ENCODE results near the gene ZNF865.
A peak's percentile ranks its signal among the peaks of the same experiment; 100 is the strongest.
"Not testable (repeated sequence)": the region's sequence is repeated elsewhere in the genome, so short reads cannot be mapped to it uniquely, and the experiment has no call there.

ZNF865 gene
- 5.6 to 11.2 reads per million in 2 donors for total RNA-seq

GRCh38 chr19:55605637-55606470 is at the start of gene ZNF865:
TSS of gene ZNF865 (plus strand) at chr19:55605647. CDS start at chr19:55613619, 7,972 bp downstream.
- peak; percentile 45 to 71 (median 59) for DNase-seq

DNA sequence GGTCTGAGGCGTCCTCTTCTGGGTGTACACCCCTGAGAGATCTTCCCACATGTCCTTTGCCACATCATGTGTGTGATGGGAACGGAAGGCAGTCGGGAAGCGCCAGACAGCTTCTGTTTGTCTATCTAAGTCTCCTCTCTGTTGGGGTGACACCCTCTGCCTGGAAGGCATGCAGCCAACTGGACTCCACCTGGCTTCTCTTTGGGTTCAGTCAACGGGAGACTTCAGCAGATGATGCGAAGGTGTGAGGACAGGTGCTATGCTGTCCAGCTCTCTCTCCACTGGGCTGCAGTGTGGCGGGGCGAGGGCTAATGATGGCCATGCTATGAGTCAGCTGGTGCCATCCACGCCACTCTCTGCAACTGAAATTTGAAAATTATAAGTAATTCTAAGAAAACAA is 45.8 kb upstream of the ZNF865 start:
- no peak for DNase-seq

GRCh38 chr19:55563261-55563690 is 42.2 kb upstream of the ZNF865 start:
- no peak for DNase-seq

DNA sequence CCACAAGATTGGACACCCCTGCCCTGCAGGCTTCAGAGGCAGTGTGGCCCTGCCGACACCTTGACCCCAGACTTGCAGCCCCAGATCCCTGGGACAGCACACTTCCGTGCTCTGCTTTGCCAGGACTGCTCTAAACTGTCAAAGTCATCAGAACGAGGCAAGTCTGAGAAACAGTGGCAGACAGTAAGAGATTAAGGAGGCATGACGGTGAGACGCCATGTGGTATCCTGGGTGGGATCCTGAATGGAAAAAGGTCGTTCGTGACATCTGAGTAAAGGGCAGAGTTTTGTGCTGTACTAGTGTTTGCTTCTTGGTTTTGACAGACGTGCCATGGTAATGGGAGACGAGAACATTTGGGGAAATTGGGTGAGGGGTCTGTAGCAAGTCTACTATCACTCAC is 38.6 kb upstream of the ZNF865 start:
- DNase-seq: no peak

- DNase-seq: no peak
Measured at GRCh38 chr19:55567708-55568328, 37.6 kb upstream of the ZNF865 start.

GRCh38 chr19:55569477-55569876 is 36.0 kb upstream of the ZNF865 start:
- not testable (repeated sequence) for DNase-seq

DNA sequence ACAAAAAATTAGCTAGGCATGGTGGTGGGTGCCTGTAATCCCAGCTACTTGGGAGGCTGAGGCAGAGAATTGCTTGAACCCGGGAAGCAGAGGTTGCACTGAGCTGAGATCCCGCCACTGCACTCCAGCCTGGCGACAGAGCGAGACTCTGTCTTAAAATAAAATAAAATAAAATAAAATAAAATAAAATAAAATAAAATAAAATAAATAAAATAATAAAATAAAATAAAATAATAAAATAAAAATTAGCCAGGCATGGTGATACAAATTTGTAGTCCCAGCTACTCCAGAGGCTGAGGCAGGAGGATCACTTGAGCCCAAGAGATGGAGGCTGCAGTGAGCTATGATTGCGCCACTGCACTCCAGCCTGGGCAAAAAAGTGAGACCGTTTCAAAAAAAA is 31.5 kb upstream of the ZNF865 start:
- DNase-seq: not testable (repeated sequence)

- no peak for DNase-seq
Measured at GRCh38 chr19:55576746-55577145, 28.7 kb upstream of the ZNF865 start.

DNA sequence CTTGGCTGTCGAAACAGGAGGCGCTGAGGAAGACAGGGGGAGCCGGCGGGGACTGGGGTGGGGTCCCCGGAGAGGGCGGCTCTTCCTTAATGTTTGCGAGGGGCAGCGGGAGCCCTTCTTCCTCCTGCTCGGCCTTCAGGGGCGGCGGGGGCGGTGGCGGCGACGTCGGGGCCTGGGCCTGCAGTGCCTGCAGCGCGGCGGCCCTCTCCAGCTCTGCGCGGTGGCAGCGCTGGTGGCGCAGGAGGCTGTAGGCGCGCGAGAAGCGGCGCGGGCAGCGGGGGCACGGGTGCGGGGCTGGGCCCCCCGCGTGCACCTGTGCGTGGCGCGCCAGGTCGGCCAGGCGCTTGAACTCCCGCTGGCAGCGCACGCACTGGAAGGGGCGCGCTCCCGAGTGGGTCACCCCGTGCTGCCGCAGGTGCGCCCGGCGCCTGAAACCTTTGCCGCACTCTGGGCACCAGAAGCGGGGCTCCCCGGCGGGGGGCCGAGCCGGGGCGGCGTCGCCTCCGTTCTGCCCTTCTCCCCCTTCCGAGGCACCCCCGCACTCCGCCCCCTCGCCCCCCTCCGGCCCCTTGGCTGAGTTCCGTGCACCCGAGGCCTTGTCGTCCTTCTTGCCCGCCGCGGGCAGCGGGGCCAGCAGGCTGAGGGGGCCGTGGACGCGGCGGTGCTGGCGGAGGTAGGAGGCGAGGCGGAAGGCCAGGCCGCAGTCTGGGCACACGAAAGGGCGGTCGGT is 27.3 kb upstream of the ZNF865 start:
- DNase-seq: no peak

DNA sequence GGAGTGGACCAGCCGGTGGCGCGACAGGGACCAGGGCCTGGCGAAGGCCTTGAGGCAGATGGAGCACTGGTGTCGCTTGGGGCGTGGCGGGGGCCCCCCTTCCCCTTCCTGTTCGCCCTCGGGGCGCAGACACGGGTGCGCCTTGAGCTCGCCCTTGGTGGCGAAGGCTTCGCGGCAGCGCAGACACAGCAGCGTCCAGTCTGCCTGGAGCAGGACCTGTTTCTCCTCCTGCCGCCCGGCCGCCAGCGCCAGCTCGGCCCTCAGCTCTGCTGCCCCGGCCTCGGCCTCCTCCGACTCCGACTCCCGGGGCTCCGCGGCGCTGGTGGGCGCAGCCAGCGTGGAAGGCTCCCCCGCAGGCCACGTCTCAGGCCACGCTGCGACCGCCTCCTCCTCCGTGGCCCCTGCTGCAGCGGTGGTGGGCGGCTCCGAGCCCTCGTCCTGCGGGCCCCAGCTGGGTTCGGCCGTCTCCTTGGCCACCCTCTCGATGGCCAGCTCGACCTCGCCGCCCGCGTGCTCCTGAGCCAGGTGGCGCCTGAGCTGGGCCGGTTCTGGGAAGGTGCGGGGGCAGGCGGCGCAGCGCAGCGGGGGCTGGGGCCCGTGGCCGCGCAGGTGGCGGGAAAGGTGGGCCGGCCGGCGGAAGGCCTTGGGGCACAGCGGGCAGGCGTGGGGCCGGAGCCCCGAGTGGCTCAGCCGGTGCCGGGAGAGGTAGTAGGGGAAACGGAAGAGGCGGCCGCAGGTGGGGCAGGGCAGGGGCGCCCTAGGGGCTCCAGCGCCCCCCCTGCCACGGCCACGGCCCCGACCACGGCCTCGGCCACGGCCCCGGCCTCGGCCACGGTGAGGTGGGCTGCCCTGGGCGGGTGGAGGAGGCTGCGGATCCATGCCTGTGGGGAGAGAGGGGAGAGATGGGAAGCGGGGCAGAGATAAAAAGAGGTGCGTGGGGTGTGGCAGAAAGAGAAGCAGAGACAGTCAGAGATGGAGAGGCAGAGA is 26.4 kb upstream of the ZNF865 start:
- DNase-seq: no peak

DNA sequence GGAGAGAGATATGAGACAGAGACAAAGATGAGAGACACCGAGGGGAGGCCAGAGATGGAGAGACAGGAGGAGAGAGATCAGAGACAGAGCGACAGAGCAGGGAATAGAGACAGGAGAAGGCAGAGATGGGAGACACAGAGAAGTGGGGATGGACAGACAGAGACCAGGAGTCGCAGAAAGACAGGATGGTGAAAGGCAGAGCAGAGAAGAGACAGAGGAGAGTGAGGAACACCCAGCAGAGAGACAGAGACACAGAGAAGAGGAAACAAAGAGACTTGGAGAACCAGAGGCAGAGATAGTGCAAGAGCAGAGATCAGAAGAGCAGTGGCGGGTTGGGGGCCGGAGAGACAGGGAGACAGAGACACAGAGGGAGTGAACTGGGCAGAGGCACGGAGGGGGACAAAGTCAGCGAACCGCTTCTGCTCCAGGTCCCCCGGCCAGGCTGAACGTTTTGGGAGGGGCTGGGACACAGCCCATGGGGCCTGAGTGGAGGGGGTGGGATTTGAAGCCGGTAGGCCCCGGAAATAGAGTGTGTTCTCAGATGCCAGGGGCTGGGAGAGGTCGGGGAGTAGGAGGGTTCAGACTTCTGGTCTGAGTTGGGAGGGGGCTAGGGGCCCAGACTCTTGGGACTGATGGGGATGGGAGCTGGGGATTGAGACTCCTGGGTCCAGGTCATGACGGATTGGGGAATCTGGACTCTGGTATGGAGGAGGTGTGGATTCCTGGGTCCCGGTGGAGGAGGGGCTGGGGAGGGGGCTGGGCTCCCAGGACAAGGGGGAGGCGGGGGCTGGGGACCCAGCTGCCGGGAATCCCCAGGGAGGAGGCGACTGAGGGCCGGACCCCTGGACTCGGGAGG is 25.5 kb upstream of the ZNF865 start:
- DNase-seq: no peak

- DNase-seq: peak; percentile 27 to 86 (median 57)
Measured at GRCh38 chr19:55580628-55581144, 24.8 kb upstream of the ZNF865 start, which contains the start of gene ZNF579. TSS of gene ZNF579 (minus strand) at chr19:55580848. CDS start at chr19:55579639, 1,209 bp downstream.

DNA sequence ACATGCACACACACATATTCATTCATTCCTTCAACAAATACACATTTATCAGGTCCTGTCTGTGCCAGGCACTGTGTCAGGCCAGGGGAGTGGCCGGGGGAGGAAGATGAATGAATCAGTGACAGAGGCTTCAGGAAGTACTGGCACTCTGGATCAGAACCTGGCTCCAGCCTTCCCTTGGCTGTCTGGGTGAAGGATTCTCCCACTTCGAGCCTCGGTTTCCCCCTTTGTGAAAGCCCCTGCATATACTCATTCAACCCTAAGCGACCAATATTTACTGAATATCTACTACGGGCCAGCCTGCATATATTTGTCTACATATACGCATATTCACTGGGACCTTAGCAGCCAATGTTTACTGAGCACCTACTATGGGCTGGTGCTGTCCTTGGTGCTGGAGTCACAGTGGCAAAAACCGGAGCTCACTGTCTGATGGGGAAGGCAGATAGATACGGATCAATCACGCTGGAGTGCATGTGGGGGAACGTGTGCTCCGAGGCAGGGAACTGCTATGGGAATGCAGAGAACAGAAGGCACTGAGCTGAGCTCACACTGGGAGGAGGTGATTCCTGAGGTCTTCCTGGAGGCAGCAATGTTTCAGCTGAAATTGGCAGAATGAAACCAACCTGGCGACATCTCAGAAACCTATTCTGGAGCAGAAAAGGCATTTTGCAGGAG is 24.2 kb upstream of the ZNF865 start:
- peak in 1 of 5 experiments; percentile 38 for DNase-seq

GRCh38 chr19:55581823-55582223 is 23.6 kb upstream of the ZNF865 start:
- no peak for DNase-seq

GRCh38 chr19:55582284-55582683 is 23.2 kb upstream of the ZNF865 start:
- DNase-seq: not testable (repeated sequence)

DNA sequence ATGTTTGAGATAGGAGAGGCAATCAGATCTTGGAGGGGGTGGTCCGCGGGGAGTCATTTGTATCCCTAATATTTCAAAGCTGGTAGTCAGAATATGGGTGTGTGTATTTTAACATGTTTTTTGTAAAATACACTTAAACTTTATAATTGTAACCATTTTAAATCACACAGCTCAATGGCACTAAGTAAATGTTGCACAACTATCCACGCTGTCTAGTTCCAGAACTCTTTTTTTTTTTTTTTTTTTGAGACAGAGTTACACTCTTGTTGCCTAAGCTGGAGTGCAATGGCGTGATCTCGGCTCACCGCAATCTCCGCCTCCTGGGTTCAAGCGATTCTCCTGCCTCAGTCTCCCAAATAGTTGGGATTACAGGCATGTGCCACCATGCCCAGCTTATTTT is 21.6 kb upstream of the ZNF865 start:
- not testable (repeated sequence) for DNase-seq

DNA sequence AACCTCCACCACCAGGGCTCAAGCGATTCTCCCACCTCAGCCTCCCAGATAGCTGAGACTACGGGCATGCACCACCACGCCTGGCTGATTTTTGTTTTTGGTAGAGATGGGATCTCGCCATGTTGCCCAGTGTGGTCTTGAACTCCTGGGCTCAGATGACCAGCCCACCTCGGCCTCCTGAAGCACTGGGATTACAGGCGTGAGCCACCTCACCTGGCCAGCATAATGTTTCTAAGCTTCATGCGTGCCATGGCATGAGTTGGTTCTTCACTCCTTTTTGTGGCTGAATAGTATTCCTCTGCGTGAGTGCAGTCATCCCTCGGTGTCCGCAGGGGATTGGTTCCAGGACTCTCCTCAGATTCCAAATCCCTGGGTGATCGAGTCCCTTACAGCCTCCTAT is 20.6 kb upstream of the ZNF865 start:
- no peak for DNase-seq

GRCh38 chr19:55585658-55586339 is 19.6 kb upstream of the ZNF865 start:
- peak in 2 of 5 experiments; percentile 27 to 37 for DNase-seq

GRCh38 chr19:55586976-55587668 is 18.3 kb upstream of the ZNF865 start:
- DNase-seq: peak; percentile 84 to 91 (median 88)
